ENCODE data around the gene MOCS3.
A peak's percentile ranks its signal among the peaks of the same experiment; 100 is the strongest.

The MOCS3 gene

GRCh38 chr20:50958615-50959542 lies at the start of gene MOCS3:
Gene MOCS3, plus strand, starts transcription at chr20:50958818. Its CDS starts 25 bp downstream, at chr20:50958843.
- peak; percentile 94 for DNase-seq

GRCh38 chr20:50909413-50909812 lies 49.2 kb upstream of the MOCS3 start:
- no peak for DNase-seq

GRCh38 chr20:50911030-50911429 lies 47.6 kb upstream of the MOCS3 start:
- no peak for DNase-seq

GRCh38 chr20:50911716-50912115 lies 46.9 kb upstream of the MOCS3 start:
- no peak for DNase-seq

GRCh38 chr20:50913690-50914375 lies 44.8 kb upstream of the MOCS3 start:
- DNase-seq = no peak

GRCh38 chr20:50915424-50915823 lies 43.2 kb upstream of the MOCS3 start:
- no peak for DNase-seq

GRCh38 chr20:50916257-50916656 lies 42.4 kb upstream of the MOCS3 start:
- no peak for DNase-seq

GRCh38 chr20:50916934-50917333 lies 41.7 kb upstream of the MOCS3 start:
- DNase-seq = no peak

- DNase-seq = no peak
Observed at GRCh38 chr20:50918403-50918802, 40.2 kb upstream of the MOCS3 start.

- no peak for DNase-seq
Observed at GRCh38 chr20:50919567-50919966, 39.1 kb upstream of the MOCS3 start.

- no peak for DNase-seq
Observed at GRCh38 chr20:50920997-50921396, 37.6 kb upstream of the MOCS3 start.

- DNase-seq = no peak
Observed at GRCh38 chr20:50921803-50922501, 36.7 kb upstream of the MOCS3 start.

- no peak for DNase-seq
Observed at GRCh38 chr20:50924261-50924920, 34.2 kb upstream of the MOCS3 start.

GRCh38 chr20:50926530-50926929 lies 32.1 kb upstream of the MOCS3 start:
- DNase-seq = no peak

GRCh38 chr20:50928469-50928868 lies 30.1 kb upstream of the MOCS3 start:
- no peak for DNase-seq

GRCh38 chr20:50929299-50930138 lies 29.1 kb upstream of the MOCS3 start:
- peak; percentile 80 for DNase-seq

- peak; percentile 5 for DNase-seq
Observed at GRCh38 chr20:50930139-50930975, 28.3 kb upstream of the MOCS3 start.

- DNase-seq = no peak
Observed at GRCh38 chr20:50930976-50931305, 27.7 kb upstream of the MOCS3 start.

GRCh38 chr20:50931306-50932015 lies 27.2 kb upstream of the MOCS3 start, which contains the start of gene ADNP:
Gene ADNP, minus strand, starts transcription at chr20:50931437. Its CDS starts 27,441 bp downstream, at chr20:50903996.
- peak; percentile 90 for DNase-seq

- no peak for DNase-seq
Observed at GRCh38 chr20:50932016-50932485, 26.6 kb upstream of the MOCS3 start.

Data from NCI-H2029 (cell line).